Motor neuron (in vitro differentiated cells): ENCODE data around the gene CLPTM1L. TPM values are rescaled to one million over a fixed set of nuclear protein-coding genes. Genes with fewer than 3 reads are reported as not detected.

ENCODE experiments used
- ATAC-seq, 8 experiments: fragments of 200-7000 bp; cut with Tn5 transposase; replicated peaks in 6 of 8; 2 replicates each; pipeline ENCODE4 v1.8.0; 2021; ENCODE audit warnings: mild to moderate bottlenecking in 8 of 8, moderate library complexity in 8 of 8
- H3K27ac ChIP-seq, 2 donors: fragments of 250-450 bp; sonication (Bioruptor Pico); 2 replicates each; pipeline ENCODE4 v1.9.0; 2021; ENCODE audit warnings: antibody characterized with exemption in 2 of 2, mild to moderate bottlenecking in 2 of 2, moderate library complexity in 1 of 2
- H3K4me1 ChIP-seq, 2 donors: fragments of 250-450 bp; sonication (Bioruptor Pico); replicated peaks in 1 of 2; 2 replicates each; pipeline ENCODE4 v1.6.1; 2021; ENCODE audit warnings: antibody characterized with exemption in 2 of 2, mild to moderate bottlenecking in 2 of 2, moderate library complexity in 1 of 2
- H3K4me3 ChIP-seq, 5 donors: fragments of 250-450 bp; sonication (Bioruptor Pico); 2 replicates each; pipeline ENCODE4 v1.9.0; 2021; ENCODE audit warnings: antibody characterized with exemption in 5 of 5, mild to moderate bottlenecking in 5 of 5, moderate library complexity in 4 of 5
- WGBS, 10 experiments: fragments of 450-650 bp; shearing (Covaris generic); methylation state at CpG; one replicate each; pipeline ENCODE4 v1.0.0; 2022; 5-methylcytosine and 5-hydroxymethylcytosine counted together
- in situ Hi-C, 9 experiments: fragments of 400-800 bp; cut with MboI; loops; one replicate each; pipeline ENCODE4 v1.15.0; 2021; ENCODE audit warnings: low sequenced_read_pairs in 9 of 9, low pct_unique_long_range_greater_than_20kb in 2 of 9; ENCODE audit not compliant: unreplicated experiment in 9 of 9
- total RNA-seq, 8 experiments: library from RNA; unstranded; fragments of 300-600 nt; gene quantifications; 2 replicates each; pipeline versions ENCODE4 v1.2.3 to v1.2.4, GENCODE V29; 2022

CLPTM1L gene
- 100 to 1,000 TPM in 2 of 8 experiments, 10 to 100 TPM in 6; 42.4 to 132 (median 77.7) TPM for total RNA-seq

GRCh38 chr5:1344975-1345838 lies at the start of gene CLPTM1L:
TSS of gene CLPTM1L (minus strand) at chr5:1345099. CDS start at chr5:1344841, 258 bp downstream.
- H3K4me1 ChIP-seq = peaks cover 8 to 12% of the 10 kb centered on the region in 2 donors
- H3K27ac ChIP-seq = peak within 1 kb of the TSS; percentile 73 to 82
- in situ Hi-C loops = no loop called here
- peak; percentile 81 to 97 (median 94) for ATAC-seq
- 0% methylated on average over 2 to 9 of the region's 87 CpGs; no CpG with 5 or more reads in 8 of the 10 experiments for WGBS, 10 experiments
- H3K4me3 ChIP-seq = peak within 1 kb of the TSS; percentile 88 to 99 (median 97)

- ATAC-seq = peak in 5 of 8 experiments; percentile 27 to 68 (median 62)
- 0 to 71% (median 49%) methylated on average over 1 to 11 of the region's 36 CpGs; no CpG with 5 or more reads in 2 of the 10 experiments for WGBS, 10 experiments
- in situ Hi-C loops = no loop called here
- H3K4me3 ChIP-seq = no peak overlapping the region
- no peak overlapping the region for H3K27ac ChIP-seq
- H3K4me1 ChIP-seq = no peaks in the 10 kb centered on the region
Measured at GRCh38 chr5:1393571-1394501, 48.9 kb upstream of the CLPTM1L start.

GRCh38 chr5:1392801-1393565 lies 48.1 kb upstream of the CLPTM1L start:
- no peak overlapping the region for H3K4me3 ChIP-seq
- no peak for ATAC-seq
- H3K4me1 ChIP-seq = no peaks in the 10 kb centered on the region
- H3K27ac ChIP-seq = no peak overlapping the region
- in situ Hi-C loops = no loop called here
- WGBS, 10 experiments = 25 to 90% (median 64%) methylated on average over 2 to 6 of the region's 22 CpGs; no CpG with 5 or more reads in 2 of the 10 experiments

- in situ Hi-C loops = no loop called here
- WGBS, 10 experiments = 72 to 82% methylated on average over 2 to 5 of the region's 11 CpGs; no CpG with 5 or more reads in 8 of the 10 experiments
Measured at GRCh38 chr5:1392261-1392660, 47.4 kb upstream of the CLPTM1L start.

GRCh38 chr5:1391691-1392090 lies 46.8 kb upstream of the CLPTM1L start:
- in situ Hi-C loops = no loop called here
- Histone ChIP-seq H3K4me1 (peaks cover 0 to 5% of the 10 kb centered on the region in 2 donors), H3K4me3 (no peak overlapping the region), H3K27ac (no peak overlapping the region)
- 0 to 84% (median 69%) methylated on average over 2 to 6 of the region's 11 CpGs; no CpG with 5 or more reads in 6 of the 10 experiments for WGBS, 10 experiments
- no peak for ATAC-seq

More at GRCh38 chr5:1392261-1392660, 47.4 kb upstream of the CLPTM1L start:
- ATAC-seq = no peak
- Histone ChIP-seq H3K27ac (no peak overlapping the region), H3K4me3 (no peak overlapping the region), H3K4me1 (no peaks in the 10 kb centered on the region)

- Histone ChIP-seq H3K4me1 (peaks cover 3 to 11% of the 10 kb centered on the region in 2 donors), H3K4me3 (no peak overlapping the region), H3K27ac (no peak overlapping the region)
- ATAC-seq = no peak
- WGBS, 10 experiments = 41 to 67% (median 54%) methylated on average over 3 to 10 of the region's 21 CpGs; no CpG with 5 or more reads in 7 of the 10 experiments
- in situ Hi-C loops = no loop called here
Measured at GRCh38 chr5:1390861-1391600, 46.1 kb upstream of the CLPTM1L start.

GRCh38 chr5:1390333-1390732 lies 45.4 kb upstream of the CLPTM1L start:
- Histone ChIP-seq H3K4me3 (no peak overlapping the region), H3K4me1 (peaks cover 7 to 16% of the 10 kb centered on the region in 2 donors), H3K27ac (no peak overlapping the region)
- 60 to 71% methylated on average over 1 to 5 of the region's 7 CpGs; no CpG with 5 or more reads in 8 of the 10 experiments for WGBS, 10 experiments
- in situ Hi-C loops = no loop called here
- ATAC-seq = no peak

- no peak for ATAC-seq
- H3K4me3 ChIP-seq = no peak overlapping the region
- in situ Hi-C loops = no loop called here
- WGBS, 10 experiments = 27 to 86% (median 57%) methylated on average over 1 to 4 of the region's 4 CpGs
- peaks cover 8 to 19% of the 10 kb centered on the region in 2 donors for H3K4me1 ChIP-seq
- H3K27ac ChIP-seq = no peak overlapping the region
Measured at GRCh38 chr5:1388383-1388967, 43.6 kb upstream of the CLPTM1L start.

GRCh38 chr5:1387876-1388275 lies 43.0 kb upstream of the CLPTM1L start:
- in situ Hi-C loops = no loop called here
- Histone ChIP-seq H3K4me3 (no peak overlapping the region), H3K4me1 (peaks cover 8 to 19% of the 10 kb centered on the region in 2 donors), H3K27ac (no peak overlapping the region)
- 0 to 100% (median 80%) methylated on average over 1 to 4 of the region's 5 CpGs; no CpG with 5 or more reads in 4 of the 10 experiments for WGBS, 10 experiments
- ATAC-seq = no peak

- 63 to 100% (median 74%) methylated on average over 2 to 7 of the region's 11 CpGs; no CpG with 5 or more reads in 6 of the 10 experiments for WGBS, 10 experiments
- peaks cover 8 to 19% of the 10 kb centered on the region in 2 donors for H3K4me1 ChIP-seq
- no peak overlapping the region for H3K4me3 ChIP-seq
- H3K27ac ChIP-seq = peak overlapping the region in 1 of 2 donors; percentile 85
- in situ Hi-C loops = no loop called here
- ATAC-seq = no peak
Measured at GRCh38 chr5:1387059-1387755, 42.3 kb upstream of the CLPTM1L start.

- peaks cover 8 to 19% of the 10 kb centered on the region in 2 donors for H3K4me1 ChIP-seq
- peak; percentile 49 to 77 (median 66) for ATAC-seq
- 6 to 16% (median 10%) methylated on average over 5 to 18 of the region's 36 CpGs; no CpG with 5 or more reads in 7 of the 10 experiments for WGBS, 10 experiments
- H3K27ac ChIP-seq = peak overlapping the region; percentile 23 to 85
- peak overlapping the region; percentile 29 to 50 (median 46) for H3K4me3 ChIP-seq
- in situ Hi-C loops = no loop called here
Measured at GRCh38 chr5:1386274-1386717, 41.4 kb upstream of the CLPTM1L start.
